Fibroblast of skin of left quadriceps (primary cell): ENCODE measurements around the gene AKAP12.
"Not testable (repeated sequence)": the region's sequence is repeated elsewhere in the genome, so short reads cannot be mapped to it uniquely, and the experiment has no call there.

Experiments used
- DNase-seq, 2 experiments: peaks; one replicate each; pipeline ENCODE4 v3.0.0-alpha.2; 2013; ENCODE audit warnings: low read depth in 2 of 2

The AKAP12 gene

DNA sequence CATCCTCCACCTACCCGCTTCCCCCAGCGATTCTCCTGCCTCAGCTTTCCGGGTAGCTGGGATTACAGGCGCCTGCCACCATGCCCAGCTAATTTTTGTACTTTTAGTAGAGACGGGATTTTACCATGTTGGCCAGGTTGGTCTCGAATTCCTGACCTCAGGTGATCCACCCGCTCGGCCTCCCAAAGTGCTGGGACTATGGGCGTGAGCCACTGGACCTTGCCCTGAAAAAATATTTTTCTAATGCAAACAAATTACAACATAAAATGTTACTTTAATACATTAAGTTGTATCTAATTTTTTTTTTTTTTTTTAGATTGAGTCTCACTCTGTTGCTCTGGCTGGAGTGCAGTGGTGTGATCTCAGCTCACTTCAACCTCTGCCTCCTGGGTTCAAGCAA, 142.9 kb downstream of the AKAP12 start:
- DNase-seq: not testable (repeated sequence)

- no peak for DNase-seq
Measured at GRCh38 chr6:151384151-151384550, 144.4 kb downstream of the AKAP12 start.

DNA sequence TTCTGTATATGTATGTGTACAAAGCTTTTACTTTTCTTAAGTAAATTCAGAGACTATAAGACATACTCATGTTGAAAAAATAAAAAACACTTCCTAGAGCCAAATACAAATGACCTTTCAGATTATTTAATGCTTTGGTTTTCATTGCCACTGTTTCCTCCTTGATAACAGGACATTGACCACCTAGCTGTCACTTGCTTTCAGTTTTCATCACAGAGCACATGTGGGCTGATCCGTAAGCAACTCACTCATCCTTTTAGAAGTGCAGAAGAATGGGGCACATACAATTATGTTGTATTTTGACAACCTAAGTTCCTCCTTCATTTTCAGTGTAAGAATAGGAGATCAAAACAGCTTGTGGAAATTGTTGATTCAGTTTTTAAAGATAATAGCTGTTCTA, 145.4 kb downstream of the AKAP12 start:
- DNase-seq: no peak

DNA sequence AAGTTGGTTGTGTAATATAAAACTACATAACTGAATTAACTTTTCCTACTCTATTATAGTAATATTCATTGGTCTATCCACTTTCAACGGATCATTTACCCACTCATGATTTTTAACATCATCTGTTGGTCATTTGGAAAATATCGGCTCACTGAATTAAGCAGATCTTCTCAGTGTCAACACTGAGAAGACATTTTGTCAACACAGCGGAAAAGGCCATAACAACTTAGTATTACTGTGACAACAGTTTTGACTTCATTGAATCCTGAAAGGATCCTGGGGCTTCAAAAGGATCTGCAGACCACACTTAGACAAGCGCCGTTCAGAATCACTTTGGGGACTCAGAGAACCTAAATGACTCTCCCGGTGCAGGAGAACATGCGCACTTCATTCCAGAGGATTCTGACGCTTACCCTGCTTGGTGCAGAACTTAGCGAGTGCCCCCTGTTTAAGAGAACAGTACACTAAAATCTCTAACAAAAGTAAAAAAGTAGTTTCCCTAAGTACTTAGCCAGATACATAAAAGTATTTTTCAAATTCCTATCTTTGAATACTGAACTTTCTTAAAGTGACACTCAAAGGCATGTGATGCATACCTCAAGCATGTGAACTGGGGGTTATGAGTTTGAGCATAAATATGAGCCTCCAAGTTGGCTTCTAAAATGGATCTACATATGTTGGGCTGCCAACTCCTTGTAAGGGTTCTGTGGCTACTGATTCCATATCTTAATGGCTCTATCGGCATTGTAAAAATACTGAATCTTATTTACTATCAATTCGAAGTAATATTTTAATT, 147.6 kb downstream of the AKAP12 start:
- DNase-seq: peak; percentile 58 to 60

DNA sequence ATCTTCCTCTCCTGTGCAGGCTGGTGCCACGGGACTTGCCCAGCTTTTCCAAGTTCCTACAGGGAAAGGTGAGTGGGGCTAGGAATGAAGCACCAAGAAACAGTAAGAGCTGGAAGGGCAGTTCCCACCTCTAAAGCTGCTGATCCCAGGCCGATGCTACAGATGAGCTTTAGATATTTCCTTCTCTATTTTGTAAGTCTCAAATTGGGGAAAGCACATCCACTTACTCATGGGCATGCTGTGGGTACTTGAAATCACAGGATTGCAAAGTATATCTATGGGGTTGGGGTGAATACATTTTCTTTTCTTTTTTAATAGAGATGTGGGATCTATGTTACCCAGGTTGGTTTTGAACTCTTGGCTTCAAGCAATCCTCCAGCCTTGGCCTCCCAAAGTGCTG, 148.5 kb downstream of the AKAP12 start:
- no peak for DNase-seq

- DNase-seq: no peak
Measured at GRCh38 chr6:151388997-151389617, 149.3 kb downstream of the AKAP12 start.

DNA sequence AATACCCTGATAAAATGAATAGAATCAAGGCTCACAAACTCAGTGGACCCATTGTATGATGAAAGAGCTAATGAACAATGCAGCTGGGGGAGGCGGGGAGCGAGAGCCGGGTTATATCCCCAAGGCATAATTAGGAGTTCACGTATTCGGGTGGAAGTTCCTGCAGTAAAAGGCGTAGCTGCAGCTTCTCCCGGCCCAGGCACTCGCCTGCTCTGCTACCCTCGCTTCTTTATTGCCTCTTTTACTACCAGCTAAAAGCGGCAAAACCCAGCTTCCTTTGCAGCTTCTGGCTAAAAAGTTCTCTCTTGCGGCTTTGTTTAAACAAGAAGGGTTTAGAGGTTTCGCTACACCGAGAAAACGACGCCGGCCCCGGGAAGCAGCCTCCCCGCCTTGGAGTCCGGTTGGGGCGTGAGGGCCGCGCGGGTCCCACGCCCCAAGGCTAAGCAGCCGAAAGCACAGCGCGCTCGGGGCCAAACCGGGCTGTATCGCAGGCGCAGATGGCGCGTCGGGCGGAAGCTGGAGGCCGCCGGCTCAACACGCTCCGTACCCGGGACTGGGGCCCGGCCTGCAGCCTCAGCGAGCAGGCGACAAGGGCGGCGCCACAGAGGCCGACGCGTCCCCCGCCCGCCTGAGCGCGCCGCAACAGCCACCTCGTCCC, 150.0 kb downstream of the AKAP12 start:
- DNase-seq: peak; percentile 55 to 64

GRCh38 chr6:151390276-151390850, 150.6 kb downstream of the AKAP12 start:
- peak; percentile 99 for DNase-seq

DNA sequence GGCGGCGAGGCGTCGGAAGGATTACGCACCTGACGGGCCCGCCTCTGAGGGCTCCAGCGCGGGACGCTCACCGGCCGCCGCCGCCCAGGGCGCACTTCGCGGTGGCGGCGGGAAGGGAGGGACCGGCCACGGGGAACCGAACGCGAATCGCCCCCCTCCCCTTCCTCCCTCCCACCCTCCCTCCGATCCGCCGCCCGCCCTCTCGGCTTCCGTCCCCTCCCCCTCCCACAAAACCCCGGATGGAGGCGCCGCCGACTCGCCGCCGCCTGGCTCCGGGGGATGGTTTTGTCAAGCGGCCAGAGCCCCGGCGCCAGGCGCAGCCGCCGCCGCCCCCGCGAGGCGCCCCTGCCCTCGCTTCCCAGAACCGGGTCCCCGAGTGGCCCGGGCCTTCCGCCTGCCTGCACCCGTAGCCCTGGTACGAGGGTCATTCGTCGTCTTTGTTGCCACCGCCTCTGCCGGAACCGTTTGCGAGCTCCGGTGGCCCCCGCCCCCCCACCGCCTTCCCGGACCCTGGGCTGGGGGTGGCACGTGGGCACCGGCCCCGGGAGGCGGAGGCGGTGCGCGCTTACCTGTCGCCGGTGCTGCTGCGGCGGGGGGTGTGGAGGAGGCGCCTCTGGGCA, 151.2 kb downstream of the AKAP12 start:
- DNase-seq: peak; percentile 45 to 47

GRCh38 chr6:151391471-151392413, 152.0 kb downstream of the AKAP12 start, which contains the start of gene ZBTB2:
Gene ZBTB2, minus strand, starts transcription at chr6:151391559. Its CDS starts 17,922 bp downstream, at chr6:151373637.
- DNase-seq: peak; percentile 46

GRCh38 chr6:151392427-151392826, 152.7 kb downstream of the AKAP12 start:
- DNase-seq: no peak

GRCh38 chr6:151393410-151393809, 153.6 kb downstream of the AKAP12 start:
- no peak for DNase-seq

- no peak for DNase-seq
Measured at GRCh38 chr6:151399679-151400078, 159.9 kb downstream of the AKAP12 start.

GRCh38 chr6:151400473-151400872, 160.7 kb downstream of the AKAP12 start:
- DNase-seq: peak; percentile 22 to 29

DNA sequence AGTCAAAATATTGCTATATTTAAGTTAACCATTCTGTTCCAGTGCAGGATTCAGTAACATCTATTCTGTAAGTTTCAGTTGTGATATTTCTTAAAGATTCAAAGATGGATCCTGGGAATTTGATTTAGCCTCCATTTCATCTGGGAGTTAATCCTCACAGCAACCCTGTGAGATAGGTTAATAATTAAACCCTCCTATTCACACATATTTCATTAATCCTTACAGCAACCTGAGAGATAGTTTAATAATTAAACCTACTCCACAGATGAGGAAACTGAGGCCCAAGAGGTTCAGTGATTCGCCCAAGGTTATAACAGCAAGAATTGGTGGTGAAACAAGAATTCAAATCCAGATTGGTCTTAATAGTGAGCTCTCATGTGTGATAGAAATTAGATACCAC, 162.5 kb downstream of the AKAP12 start:
- no peak for DNase-seq

DNA sequence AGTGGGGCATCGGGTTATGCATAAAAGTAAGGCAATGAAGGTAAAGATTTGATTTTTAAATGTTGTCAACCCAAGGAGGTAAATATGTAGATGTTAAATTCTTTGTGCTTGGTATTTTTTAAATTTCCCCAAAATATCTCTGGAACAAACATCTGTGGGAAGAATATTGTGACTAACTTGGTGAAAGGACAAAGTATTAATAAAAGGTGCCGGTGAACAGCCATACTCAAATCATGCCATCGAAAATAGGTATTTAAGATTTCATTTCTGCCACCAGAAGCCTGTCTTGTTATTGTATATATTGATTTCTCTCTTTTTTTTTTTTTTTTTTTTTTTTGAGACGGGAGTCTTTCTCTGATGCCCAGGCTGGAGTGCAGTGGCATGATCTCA, 164.1 kb downstream of the AKAP12 start:
- no peak for DNase-seq
